Uterus (tissue), 2 donors: ENCODE measurements around the gene THSD4.

ENCODE experiments used
- POLR2A ChIP-seq, 2 donors: fragments of 450-650 bp; IDR thresholded peaks; one replicate each; pipeline ENCODE4 v1.6.1; 2016; ENCODE audit warnings: antibody characterized with exemption in 2 of 2, mild to moderate bottlenecking in 1 of 2, moderate library complexity in 1 of 2
- TF ChIP-seq, protein P1 (sequence below), 4 experiments: fragments of 200-600 bp in 2 of 4; fragments of 450-650 bp in 2 of 4; sonication (generic) in 2 of 4; IDR thresholded peaks; one replicate each; pipeline ENCODE4 v1.5.1; 2016 to 2019; ENCODE audit warnings: antibody characterized with exemption in 4 of 4, mild to moderate bottlenecking in 2 of 4, moderate library complexity in 1 of 4

DNA sequence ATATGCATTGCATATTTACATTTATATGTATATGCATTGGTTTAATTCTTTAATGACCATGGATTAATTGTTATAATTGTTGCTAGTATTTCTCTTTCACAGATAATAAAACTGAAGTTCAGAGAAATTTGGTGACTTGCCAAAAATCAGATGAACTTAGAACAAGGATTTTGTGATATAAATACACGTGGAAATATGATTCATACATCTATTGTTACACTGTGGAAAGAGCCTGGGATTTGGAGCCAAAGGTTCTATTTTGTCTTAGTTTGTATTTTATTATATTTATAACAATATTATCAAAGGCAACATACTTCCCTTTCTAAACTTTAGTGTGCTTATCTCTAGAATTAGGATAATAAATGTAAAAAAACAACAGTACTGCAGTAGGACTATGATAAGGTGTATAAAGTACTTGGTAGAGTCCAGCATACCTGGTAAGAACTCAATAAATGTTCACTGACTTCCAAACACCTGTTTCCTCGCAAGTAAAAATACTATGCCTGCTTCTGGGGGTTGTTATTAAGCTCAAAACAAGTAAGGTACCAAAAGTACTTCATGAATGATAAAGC, 342.9 kb downstream of the THSD4 start:
- TF ChIP-seq POLR2A (IDR thresholded peaks at IDR 0.05), result no peak
- TF ChIP-seq, protein P1, sequence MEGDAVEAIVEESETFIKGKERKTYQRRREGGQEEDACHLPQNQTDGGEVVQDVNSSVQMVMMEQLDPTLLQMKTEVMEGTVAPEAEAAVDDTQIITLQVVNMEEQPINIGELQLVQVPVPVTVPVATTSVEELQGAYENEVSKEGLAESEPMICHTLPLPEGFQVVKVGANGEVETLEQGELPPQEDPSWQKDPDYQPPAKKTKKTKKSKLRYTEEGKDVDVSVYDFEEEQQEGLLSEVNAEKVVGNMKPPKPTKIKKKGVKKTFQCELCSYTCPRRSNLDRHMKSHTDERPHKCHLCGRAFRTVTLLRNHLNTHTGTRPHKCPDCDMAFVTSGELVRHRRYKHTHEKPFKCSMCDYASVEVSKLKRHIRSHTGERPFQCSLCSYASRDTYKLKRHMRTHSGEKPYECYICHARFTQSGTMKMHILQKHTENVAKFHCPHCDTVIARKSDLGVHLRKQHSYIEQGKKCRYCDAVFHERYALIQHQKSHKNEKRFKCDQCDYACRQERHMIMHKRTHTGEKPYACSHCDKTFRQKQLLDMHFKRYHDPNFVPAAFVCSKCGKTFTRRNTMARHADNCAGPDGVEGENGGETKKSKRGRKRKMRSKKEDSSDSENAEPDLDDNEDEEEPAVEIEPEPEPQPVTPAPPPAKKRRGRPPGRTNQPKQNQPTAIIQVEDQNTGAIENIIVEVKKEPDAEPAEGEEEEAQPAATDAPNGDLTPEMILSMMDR (IDR thresholded peaks at IDR 0.05), result no peak
